ENCODE measurements around the gene ARHGEF11.
"Not testable (repeated sequence)": the region's sequence is repeated elsewhere in the genome, so short reads cannot be mapped to it uniquely, and the experiment has no call there.

Gene ARHGEF11

DNA sequence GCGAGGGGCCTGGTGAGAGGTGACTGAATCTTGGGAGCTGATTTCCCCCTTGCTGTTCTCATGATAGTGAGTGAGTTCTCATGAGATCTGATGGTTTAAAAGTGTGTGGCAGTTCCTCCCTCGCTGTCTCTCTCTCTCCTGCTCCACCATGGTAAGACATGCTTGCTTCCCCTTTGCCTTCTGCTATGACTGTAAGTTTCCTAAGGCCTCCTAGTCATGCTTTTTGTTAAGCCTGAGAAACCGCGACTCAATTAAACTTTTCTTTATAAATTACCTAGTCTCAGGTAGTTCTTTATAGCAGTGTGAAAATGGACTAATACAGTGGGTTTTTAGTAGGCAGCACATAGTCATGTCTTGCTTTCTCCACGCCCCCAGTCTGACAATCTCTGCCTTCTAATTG is 10.2 kb upstream of the ARHGEF11 start:
- not testable (repeated sequence) for DNase-seq (ENCODE audit: low read depth in 4 of 4, low spot score in 1 of 4)

DNA sequence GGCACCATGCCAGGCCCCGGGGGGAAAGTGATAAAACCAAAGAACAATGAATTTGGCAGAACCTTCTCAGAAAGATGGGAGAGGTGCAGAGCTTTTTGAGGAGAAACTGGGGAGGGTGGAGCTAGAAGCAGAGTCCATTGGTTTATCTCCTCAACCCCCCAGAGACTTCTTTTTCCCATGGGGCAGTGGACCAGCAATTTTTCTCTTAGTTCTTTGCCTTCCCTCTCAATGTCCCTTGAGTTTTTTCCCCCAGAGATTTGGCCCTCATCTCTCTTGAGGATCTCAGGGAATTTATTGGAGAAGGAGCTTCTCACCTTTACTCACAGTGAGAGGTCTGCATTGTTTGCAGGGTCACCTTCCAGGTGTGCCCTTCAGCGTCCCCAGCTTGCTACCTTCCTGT is 5.3 kb upstream of the ARHGEF11 start:
- DNase-seq (ENCODE audit: low read depth in 4 of 4, low spot score in 1 of 4): no peak

DNA sequence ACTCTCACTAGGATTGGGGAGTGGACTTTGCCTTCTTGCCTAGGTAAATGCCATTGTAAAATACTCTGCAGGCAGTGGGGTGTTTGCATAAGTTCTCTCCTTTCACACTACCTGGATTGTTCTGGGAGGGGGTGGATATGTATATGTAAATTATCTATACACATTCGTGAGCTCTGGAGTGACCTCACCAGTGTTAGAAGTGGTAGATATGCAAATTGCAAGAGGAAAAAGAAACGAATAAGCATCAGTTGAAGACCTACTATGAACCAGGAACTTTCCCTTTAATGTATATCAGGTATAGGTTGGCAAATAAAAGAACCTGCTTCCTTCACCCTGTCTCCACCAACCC is 1.5 kb upstream of the ARHGEF11 start:
- no peak for DNase-seq (ENCODE audit: low read depth in 4 of 4, low spot score in 1 of 4)

DNA sequence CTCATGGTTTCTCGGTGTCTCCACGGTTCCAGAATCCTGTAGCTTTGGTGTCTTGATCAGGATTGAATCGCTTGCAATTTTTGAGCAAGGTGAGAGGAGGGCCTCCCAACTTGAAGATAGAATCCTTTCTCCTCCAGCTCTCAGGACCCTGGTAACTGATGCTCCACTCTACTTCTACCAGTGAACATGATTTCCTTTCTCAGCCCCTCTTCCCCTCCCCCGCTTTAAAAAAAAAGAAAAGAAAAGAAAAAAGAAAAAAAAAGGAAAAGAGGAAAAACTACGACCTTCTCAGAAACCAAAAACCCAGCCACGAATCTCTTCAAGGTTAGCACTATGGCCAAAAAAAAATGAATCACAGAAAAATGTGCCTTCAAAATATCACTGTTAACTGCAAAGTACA is 1.2 kb downstream of the ARHGEF11 start:
- DNase-seq (ENCODE audit: low read depth in 4 of 4, low spot score in 1 of 4): no peak

DNA sequence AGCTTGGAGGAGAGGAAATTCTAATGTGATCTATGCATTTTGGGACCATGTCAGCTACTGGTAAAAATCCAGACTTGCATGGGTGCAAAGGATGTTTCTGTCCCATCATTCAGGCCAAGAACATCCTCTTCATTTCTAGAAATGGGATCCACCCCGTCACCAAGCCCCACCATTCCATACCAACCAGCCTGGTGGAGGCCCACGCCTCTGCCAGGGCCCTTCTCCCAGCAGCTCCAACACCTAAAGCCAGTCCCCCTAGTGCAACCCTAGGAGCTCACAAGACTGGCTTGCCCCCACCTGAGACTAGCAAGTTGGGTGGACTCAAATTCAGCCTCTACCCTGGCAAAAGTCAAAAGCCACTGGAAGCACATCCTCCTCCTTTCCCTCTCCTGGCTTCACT is 1.9 kb downstream of the ARHGEF11 start:
- no peak for DNase-seq (ENCODE audit: low read depth in 4 of 4, low spot score in 1 of 4)

DNA sequence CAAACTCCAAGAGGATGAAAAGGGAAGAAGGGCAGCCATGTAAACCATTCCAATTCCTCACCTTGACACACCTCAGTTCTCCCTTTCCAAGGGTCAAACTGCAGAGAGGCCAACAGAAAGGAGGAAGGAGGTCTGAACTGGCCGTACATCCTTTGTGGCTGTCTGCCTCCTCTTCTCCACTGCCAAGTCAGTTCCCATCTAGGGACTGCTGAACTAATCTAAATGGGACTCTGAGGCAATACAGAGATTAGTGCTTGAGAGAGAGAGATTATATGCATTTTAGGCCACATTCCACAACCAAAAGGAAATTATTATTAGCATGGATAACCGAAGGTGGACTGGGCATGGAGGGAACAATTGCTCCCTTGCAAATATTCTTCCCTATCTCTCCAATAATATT is 2.7 kb downstream of the ARHGEF11 start:
- no peak for DNase-seq (ENCODE audit: low read depth in 4 of 4, low spot score in 1 of 4)

DNA sequence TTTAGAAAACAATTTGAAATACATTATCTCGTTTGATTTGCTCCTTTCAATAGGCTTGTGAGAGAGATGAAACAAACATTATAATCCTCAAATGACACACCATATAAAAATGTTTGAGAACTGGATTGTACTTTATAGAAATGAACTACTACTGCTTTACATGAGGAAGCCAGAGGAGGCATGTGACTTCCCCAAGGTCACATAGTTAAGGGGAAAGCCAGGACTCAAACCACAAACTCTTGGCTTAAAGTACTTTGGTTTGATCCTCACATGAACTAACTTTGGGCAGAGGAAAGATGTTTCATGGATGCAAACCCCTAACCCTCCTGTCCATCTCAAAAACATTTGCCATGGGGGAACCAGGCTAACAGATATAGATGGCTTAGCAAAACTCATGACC is 4.7 kb downstream of the ARHGEF11 start:
- no peak for DNase-seq (ENCODE audit: low read depth in 4 of 4, low spot score in 1 of 4)

DNA sequence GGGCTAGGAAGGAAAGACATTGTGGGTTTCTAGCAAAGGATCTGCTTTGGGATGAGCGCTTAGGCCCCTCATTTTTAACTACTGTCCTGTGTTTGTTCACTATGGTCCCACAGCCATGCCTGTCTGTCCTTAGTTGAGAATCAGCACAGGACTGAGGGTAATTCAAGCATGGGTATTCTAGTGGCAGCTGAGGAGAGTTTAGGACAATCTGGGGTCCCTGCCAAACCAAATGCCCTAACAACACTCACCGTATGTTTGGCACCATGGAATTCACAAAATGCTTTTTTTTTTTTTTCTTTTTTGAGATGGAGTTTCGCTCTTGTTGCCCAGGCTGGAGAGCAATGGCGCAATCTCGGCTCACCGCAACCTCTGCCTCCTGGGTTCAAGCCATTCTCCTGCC is 10.4 kb downstream of the ARHGEF11 start:
- DNase-seq (ENCODE audit: low read depth in 4 of 4, low spot score in 1 of 4): no peak

DNA sequence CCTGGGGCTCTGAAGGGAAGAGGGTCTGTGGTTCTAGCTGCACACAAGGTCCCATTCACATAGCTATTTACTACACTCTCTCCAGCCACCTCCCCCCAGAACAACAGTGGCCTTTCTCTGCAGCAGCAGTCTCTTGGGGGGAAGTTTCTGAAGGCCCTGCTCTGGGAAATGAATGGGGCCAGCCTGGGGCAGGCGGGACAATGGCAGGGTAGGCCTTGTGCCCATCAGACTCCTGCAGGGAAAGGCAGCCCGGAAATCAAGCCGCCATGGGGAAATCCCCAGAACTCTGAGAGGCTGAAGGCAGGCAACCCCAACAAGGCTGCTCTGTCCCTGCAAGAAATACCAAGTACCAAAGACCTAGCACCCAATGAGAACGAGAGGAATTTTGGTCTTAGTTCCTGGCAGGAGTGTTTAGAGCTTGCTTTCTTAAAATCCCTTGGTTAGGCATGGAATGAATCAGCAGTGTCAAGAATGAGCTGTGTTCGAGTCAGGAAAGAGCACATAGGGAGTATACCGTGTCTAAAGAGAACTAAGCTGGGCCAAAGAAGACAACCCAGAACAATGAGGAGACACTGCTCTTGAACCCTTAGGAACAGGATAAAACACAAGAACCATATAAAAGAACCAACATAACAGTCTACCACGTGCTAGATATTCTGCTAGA is 11.3 kb downstream of the ARHGEF11 start:
- DNase-seq (ENCODE audit: low read depth in 4 of 4, low spot score in 1 of 4): no peak

DNA sequence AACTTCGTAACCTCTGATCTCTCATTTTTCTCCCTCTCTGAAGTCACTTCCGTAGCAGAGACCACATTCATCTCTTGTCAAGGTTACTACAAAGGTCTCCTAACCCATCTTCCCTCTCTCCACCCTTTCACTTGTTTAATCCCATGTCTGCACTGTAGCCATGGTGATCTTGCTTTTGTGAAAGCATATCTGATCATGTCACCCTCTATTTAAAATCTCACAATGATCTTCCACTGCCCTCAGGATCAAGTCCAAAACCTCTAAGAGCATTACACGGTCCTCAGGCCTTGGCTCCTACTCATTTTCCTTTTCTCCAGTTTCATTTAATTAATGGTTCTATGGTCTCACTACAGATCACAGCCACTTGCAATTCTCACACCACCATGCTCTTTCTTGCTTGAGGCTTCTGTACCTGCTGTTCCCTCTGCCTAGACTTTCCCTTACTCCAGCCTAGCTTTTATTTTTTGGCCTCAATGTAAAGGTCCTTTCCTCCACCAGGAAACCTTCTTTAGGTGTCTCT is 12.1 kb downstream of the ARHGEF11 start:
- no peak for DNase-seq (ENCODE audit: low read depth in 4 of 4, low spot score in 1 of 4)

DNA sequence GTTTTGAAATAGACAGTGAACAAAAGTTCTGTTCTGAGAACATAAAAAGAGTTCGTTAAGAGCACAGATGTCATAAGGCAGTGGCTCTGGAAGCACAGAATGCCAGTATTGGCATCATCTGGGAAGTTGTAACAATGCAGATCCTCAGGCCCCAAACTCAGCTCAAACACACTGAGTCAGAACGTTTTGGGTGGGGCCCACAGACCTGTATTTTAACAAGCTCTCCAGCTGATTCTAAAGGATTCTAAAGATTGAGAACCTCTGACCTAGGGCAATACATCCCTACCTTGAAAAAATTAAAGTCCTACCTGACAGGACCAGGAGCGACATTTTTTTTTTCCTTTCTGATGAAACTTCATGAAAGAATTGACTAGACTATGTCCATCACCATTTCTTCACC is 13.2 kb downstream of the ARHGEF11 start:
- no peak for DNase-seq (ENCODE audit: low read depth in 4 of 4, low spot score in 1 of 4)

DNA sequence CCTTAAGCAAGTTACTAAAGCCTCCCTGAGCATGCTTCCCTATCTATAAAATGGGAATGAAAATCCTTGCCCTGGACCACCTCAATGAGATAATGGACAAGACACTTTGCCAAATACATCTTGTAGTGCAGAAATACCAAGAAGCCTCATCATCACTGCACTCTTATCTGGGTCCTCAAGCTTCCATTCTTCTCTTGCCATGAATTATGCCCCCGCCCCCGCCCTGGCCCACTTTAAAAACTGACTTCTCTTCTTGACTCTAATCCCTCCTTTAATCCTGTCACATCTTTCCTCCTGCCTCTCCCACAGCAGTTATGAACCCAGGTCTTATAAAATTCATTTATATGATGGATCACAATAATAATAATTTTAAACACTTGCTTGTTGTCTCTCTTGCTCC is 14.8 kb downstream of the ARHGEF11 start:
- DNase-seq (ENCODE audit: low read depth in 4 of 4, low spot score in 1 of 4): no peak

DNA sequence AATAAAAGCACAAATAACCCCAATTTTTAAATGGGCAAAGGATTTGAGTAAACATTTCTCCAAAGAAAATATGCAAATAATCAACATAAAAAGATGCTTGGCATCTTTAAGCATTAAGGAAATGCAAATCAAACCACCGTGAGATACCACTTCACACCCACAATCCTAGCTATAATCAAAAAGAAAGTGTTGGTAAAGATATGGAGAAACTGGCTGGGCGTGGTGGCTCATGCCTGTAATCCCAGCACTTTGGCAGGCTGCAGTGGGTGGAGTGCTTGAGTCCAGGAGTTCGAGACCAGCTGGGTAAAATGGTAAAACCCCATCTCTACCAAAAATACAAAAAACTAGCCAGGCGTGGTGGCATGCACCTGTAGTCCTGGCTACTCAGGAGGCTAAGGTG is 16.9 kb downstream of the ARHGEF11 start:
- DNase-seq (ENCODE audit: low read depth in 4 of 4, low spot score in 1 of 4): no peak

DNA sequence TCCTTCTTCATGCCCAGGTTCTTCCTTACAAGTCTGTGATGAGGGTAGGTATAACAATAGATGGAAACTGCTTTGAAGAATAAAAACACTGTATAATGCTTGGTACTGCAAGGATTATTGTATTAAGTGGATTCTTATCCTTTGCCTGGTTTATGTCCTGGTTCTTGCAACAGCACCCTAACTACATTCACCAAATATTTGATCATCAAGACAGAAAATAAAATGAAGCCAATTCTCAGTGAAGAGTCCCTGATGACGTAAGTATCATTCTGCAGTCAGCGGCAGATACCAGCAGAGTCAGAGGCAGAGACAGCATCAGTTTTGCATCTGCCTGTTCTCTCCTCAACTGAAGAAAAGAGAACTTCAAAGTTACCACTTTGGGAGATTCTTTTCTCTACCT is 19.7 kb downstream of the ARHGEF11 start:
- no peak for DNase-seq (ENCODE audit: low read depth in 4 of 4, low spot score in 1 of 4)

DNA sequence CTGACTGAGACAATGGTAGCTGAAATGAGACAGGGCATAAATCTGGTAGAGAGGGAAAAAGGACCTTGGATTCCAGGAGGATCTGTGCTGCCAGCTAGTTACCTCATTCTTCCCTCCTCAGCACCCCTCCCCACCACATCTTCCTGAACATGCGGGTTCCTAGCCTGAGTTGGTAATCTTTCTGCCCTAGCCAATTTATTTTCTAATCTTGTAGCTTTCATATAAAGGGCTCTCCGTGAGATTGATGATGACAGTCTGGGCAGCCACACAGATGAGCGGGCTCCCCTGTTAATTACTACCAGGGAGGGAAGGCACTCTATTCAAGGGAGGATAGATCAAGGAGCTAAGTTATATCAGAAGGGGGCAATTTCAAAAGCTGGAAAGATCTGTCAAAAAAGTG is 20.2 kb downstream of the ARHGEF11 start:
- DNase-seq (ENCODE audit: low read depth in 4 of 4, low spot score in 1 of 4): no peak

DNA sequence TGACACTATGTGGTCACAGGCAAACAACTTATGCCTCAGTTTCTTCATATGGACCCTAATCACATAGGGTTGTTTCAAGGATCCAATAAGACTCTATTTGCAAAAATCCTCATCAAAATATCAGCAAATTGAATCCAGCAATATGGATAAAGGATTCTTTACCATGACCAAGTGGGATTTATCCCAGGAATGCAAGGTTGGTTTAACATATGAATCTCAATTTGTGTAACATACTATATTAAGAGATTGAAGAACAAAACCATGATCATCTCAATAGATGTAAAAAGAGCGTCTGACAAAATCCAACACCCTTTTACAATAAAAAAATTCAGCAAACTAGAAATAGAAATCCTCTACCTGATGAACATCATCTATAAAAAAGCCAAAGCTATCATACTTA is 23.9 kb downstream of the ARHGEF11 start:
- DNase-seq (ENCODE audit: low read depth in 4 of 4, low spot score in 1 of 4): no peak

DNA sequence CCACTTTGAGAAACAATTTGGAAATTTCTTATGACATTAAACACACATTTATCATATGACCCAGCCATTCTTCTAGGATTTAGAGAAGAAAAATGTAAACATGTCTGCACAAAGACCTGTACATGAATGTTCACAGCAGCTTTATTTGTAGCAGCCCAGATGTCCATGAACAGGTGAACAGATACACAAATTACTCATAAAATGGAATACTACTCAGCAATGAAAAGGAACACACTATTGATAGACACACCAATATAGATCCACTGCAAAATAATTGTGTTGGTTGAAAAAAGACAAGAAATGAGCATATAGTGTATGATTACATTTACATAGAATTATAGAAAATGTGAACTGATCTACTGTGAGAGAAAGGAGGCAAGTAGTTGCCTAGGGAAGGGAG is 26.1 kb downstream of the ARHGEF11 start:
- no peak for DNase-seq (ENCODE audit: low read depth in 4 of 4, low spot score in 1 of 4)

DNA sequence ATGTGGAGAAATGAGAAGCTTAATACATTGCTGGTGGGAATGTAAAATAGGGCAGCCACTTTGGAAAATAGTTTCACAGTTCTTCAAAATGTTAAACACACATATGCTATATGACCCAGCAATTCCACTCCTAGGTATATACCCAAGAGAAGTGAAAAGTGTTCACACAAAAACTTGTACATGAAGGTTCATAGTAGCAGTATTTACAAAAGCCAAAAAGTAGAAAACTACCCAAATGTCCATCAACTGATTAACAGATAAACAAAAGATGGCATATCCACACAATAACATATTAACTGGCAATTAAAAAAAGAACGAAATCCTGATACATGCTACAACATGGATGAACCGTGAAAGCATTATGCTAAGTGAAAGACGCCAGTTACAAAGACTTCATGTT is 33.7 kb downstream of the ARHGEF11 start:
- no peak for DNase-seq (ENCODE audit: low read depth in 4 of 4, low spot score in 1 of 4)

DNA sequence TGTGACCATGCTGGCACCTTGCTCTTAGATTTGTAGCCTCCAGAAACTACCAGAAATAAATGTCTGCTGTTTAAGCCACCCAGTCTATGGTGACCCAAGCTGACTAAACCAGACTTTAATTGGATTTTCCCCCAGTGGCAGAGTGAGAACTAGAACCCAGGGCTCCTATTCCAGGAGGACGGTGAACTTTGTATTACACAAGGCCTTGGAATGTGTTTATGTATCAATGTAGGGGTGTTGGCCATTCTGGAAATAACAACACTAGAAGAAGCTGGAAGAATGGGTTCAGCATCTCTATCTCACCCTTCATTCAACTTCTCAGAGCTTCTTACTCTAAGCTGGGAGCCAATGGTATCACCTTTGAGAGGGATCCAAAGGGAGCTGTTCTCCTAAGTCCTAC is 37.0 kb downstream of the ARHGEF11 start:
- no peak for DNase-seq (ENCODE audit: low read depth in 4 of 4, low spot score in 1 of 4)

DNA sequence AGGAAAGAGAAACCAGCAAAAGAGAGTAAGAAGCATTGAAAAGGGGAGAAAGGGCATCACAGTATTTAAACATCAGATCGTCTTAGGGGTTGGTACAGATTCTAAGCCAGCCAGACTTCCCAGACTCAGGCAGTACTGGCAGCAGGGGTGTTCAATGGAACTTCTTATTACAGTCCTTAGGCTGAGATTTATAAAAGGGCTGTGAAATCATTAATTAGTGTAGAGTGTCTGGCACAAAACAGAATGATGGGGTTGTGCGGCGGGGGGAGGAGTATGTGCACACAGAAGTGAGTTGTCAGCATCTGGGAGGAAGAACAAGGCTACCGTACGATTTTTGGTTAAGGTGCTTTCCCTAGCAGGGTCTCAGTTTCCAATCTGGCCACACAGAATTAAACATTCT is 38.2 kb downstream of the ARHGEF11 start:
- DNase-seq (ENCODE audit: low read depth in 4 of 4, low spot score in 1 of 4): no peak

DNA sequence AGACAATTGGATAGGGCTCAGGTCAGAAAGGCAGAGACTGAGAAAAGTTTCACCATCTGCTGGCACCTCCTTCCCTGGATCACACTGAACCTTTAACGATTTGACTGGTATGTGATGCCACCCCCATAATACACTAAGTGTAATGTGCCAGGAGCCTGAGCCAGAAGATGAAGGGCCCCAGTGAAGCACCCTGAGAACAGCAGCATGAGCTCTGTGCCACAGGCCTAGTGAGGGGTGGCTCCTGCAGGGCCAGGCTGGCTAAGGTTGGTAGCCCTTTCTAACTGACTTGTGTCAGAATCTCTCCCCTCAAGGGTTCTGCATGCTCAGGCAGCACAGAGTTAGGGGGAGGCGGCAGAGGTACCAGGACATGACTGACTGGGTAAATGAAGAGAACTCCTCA is 38.9 kb downstream of the ARHGEF11 start:
- no peak for DNase-seq (ENCODE audit: low read depth in 4 of 4, low spot score in 1 of 4)

DNA sequence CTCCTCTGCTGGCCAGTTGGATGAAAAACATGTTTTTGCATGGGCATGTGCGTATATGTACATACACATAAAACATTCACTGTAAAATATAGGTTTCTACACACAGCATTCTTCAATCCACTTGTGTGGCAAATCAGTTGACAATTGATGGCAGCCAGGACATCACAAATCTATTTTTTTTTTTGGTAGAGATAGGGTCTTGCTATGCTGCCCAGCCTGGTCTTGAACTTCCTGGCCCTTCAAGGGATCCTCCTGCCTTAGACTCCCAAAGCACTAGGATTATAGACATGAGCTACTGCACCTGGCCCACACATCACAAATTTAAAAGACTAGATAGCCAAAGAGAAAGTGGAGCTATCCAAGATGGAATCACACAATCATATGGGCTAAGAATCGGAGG is 39.6 kb downstream of the ARHGEF11 start:
- DNase-seq (ENCODE audit: low read depth in 4 of 4, low spot score in 1 of 4): no peak

DNA sequence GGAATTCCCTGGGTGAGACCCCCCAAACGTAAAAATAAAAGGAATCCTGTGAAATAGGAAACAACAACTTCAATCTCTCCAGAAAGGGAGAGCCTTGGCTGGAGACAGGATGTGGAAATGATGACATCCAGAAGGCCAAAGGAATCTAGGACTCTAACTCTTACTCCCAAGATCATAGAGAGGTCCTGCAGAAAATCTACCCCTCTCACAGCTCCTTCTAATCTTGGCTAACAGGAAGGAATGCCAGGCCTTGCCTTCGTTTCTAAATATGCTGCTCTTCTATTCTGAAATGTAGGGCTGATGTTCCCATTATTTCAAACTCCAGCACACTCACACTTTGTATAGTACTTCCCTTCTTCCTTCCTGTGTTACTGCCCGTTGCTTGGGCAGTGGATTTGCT is 40.7 kb downstream of the ARHGEF11 start:
- DNase-seq (ENCODE audit: low read depth in 4 of 4, low spot score in 1 of 4): no peak

DNA sequence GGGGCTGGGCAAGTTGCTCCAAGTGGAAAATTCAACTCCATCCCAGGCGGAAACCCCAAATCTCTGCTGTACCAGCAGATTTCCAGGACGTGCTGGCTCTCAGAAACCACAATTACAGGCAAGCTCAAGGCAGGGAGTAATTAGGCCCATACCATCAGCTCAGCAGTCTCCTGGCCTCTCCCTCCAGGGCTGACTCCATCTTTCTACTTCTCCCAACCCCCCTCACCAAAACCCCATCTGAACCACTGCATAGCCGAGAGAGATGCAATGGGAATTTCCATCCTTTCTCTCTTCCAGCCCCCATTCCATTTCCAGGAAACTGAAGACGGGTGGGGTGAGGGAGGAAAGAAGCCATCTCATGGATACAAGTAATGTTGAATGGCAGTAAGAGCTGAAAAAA is 41.2 kb downstream of the ARHGEF11 start:
- DNase-seq (ENCODE audit: low read depth in 4 of 4, low spot score in 1 of 4): no peak

Measured in stimulated activated CD4-positive, alpha-beta T cell treated with anti-CD3 and anti-CD28 coated beads, Interleukin-1b, Interleukin-23, amount 100 ng/mL, for 24 hours (primary cell).